Activated CD8-positive, alpha-beta memory T cell treated with anti-CD3 and anti-CD28 coated beads, Interleukin-2, amount 50 U/mL, for 24 hours (primary cell): ENCODE measurements around the gene GGCX.
"Not testable (repeated sequence)": the region's sequence is repeated elsewhere in the genome, so short reads cannot be mapped to it uniquely, and the experiment has no call there.

ENCODE experiments used
- DNase-seq: peaks from one replicate; pipeline ENCODE4 v3.0.0-alpha.2; 2020; ENCODE audit errors: extremely low read depth

GGCX gene

DNA sequence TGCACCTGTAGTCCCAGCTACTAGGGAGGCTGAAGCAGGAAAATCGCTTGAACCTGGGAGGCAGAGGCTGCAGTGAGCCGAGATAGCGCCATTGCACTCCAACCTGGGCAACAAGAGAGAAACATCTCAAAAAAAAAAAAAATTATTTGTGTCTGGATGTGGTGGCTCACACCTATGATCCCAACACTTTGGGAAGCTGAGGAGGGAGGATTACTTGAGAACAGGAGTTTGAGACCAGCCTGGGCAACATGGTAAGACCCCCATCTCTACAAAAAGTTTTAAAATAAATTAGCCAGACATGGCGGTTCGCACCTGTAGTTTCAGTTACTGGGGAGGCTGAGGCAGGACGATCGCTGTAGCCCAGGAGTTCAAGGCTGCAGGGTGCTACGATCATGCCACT is 14.4 kb upstream of the GGCX start:
- no peak for DNase-seq

DNA sequence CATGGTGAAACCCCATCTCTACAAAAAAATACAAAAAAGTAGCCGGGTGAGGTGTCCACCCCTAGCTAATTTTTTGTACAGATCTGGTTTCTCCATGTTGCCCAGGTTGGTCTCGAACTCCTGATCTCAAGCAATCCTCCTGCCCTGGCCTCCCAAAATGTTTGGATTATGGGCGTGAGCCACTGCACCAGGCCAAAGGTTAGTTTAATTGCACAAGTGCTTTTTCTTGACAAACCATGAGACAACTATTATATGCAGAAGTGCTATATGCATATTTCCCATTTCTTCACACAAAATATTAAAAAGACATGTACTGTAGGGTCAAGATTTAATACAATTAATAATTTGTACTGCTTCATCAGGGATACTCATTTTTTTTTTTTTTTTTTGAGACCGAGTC is 5.0 kb upstream of the GGCX start:
- no peak for DNase-seq

DNA sequence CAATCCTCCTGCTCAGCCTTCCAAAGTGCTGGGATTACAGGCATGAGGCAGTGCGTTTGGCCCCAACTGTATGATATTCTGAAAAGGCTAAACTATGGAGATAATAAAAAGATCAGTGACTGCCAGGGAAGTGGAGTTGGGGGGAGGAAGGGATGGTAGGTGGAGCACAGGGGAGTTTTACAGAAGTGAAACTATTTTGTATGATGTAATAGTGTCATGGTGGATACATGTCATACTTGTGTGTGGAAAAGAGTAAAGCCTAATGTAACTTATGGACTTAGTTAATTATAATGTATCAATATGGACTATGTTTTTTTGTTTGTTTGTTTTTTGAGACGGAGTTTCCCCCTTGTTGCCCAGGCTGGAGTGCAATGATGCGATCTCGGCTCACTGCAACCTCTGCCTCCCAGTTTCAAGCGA is 2.9 kb upstream of the GGCX start:
- no peak for DNase-seq

DNA sequence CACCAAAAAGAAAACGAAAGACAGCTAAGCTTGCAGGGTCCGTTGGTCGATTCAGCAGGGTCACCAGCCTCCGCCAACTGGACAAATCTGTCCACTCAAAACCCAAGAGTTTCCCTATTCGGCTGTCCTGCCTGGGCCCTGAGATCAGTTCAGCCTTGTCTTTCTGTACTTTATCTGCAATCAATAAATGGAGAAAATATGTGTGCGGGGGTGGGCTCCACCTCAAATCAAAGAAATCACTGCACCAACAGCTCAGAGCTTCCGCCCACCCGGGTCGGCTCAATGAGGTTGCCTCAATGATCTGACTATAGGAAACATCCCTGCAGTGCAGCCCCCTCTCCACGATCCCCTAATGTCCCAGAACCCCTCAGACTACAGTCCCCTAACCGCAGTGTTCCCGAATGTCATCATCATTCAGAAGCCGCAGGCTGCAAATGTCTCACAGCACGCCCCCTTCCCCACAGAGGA is 447 bp downstream of the GGCX start:
- no peak for DNase-seq

DNA sequence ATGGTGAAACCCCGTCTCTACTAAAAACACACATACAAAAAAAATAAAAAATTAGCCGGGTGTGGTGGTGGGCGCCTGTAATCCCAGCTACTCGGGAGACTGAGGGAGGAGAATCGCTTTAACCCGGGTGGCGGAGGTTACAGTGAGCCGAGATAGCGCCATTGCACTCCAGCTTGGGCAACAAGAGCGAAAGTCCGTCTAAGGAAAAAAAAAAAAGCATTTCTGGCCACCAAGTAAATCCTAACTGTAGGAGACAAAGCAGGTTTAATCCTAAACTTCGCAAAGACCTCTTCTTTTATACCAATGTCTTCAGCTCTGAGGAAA is 928 bp downstream of the GGCX start:
- DNase-seq, result not testable (repeated sequence)

DNA sequence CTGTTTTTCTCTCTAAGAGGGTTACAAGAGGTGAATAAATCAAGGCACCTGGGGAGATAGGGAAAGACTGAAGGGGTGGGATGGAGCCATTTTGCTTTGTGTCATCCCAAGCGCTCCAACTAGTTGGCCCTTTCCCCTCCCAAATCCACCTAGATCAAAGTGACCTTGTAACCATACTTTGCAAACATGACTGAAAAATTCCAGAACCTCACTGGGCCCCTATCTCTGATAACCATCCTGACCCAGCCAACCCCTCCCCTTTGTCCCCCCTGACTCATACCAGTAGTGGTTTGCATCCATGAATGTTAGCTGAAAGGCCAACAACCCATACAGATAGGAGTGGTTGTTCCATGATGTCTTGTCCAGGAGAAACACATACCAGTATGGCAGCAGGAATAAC is 3.1 kb downstream of the GGCX start:
- DNase-seq, result no peak

DNA sequence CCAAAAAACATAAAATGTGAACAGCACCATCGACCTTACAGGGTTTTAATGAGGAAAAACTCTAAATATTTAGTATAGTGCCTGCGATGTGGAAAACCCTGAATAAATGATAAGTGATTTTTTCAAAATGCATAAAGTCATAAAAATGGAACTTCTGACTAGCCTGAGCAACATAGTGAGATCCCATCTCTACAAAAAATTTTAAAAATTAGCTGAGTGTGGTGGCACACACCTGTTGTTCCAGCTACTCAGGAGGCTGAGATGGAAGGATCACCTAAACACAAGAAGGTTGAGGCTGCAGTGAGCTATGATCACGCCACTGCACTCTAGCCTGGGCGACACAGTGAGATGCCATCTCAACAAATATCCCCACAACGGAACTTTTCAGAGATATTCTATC is 4.2 kb downstream of the GGCX start:
- DNase-seq, result no peak

DNA sequence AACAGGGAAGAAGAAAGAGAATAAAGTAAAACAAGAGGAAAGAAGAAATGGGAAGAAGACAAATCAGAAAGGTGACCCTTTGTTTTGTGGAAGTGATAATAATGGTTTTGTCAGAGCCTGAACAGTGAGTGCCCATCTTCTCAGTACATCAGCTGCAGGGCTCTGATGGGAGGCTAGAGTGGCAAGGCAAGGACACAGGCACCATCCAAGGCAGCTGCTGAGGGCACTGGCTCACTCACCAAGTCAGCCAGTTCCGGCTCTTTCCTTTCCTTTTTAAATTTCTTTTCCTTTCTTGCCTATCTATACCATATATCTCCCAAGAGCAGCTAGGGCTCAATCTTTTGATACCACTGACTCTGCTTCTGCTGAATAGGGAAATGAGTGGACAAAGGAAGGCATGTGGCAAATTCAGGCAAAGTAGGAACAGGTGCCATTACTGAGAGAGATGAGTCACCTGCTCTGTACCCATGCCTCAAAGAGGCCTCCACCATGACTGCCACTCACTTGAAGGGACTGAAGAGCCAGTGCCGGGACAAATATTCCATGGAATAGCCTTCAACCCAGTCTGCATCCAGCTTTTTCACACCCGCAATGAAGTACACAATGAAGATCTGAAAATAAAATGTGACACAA is 6.2 kb downstream of the GGCX start:
- no peak for DNase-seq

DNA sequence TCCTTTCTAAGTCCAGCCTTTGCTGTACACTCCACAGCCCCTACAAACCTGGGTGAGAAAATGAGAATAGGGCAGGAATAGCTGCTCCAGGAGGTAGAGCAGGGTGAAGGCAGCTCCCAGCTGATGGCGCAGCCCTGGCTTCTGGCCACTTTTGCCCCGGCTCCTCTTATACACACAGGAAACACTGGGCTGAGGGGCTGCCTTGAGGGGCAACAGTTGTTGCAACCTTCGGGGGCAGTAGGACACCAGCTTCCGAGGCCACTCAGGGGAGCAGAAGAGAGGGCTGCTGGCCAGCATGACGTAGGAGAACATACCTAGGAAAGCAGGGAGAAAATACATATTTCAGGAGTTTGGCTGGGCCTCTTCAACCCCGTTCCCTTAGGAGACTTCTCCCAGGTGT is 8.1 kb downstream of the GGCX start:
- no peak for DNase-seq

DNA sequence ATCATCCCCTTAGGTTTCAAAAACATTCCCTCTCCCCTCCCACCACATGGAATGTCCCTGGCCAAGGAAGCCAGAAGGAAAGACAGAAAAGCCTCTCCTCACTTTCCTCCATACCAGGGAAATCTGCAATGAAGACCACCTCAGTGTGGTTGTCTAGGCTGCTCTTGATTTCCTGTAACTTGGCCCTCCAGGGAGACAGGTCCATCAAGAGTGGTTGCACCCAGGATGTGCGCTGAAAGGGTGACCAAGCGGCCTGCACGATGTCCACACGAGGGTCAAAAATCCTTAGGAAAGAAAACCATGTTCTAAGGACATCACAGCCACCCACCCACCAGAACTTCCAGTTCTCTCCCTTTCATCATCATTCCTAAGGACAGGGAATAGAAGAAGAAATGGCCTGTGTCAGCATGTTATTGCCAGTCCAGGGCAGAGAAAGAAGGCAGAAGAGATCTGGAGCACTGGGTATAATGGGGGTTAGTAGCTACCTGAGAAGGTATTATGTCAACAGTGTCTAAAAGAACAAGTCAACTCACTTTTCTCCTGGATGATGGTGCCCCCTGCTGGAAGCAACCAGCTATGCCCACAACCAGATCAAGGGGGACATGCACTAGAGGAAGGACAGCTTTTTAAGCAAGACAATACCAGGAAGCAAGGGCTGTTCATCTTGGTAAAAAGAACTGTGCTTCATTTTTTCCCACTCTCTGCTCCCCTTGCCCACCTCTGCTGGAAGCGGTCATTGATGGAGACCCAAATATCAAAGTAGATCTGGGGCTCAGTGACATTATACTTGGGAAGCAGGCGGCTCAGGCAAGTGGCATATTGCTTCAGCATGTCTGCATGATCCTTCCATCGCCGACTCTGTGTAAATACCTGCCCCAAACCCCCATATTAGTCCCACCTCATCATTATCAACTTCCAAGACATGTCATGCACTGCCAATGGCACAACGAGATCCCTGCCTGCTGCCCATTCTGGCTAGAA is 9.3 kb downstream of the GGCX start:
- peak; percentile 66 for DNase-seq

DNA sequence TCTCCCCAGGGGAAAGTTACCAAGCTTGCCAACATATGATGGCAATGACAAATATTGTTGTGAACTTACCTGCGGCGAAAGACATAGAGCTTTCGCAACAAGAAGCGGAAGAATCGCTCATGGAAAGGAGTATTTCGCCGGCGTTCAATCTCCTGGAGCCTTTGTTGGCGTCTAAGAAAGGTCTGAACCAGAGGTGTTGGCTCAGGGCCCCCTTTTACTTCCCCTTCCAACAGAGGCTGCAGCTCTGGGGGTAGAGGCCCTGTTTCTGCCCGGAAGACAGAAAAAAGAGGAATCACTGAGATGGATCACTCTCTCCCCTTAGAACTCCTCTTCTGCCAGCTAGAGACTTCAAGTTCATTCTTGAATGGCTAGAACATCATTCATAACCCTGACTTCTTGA is 10.8 kb downstream of the GGCX start:
- DNase-seq, result no peak

DNA sequence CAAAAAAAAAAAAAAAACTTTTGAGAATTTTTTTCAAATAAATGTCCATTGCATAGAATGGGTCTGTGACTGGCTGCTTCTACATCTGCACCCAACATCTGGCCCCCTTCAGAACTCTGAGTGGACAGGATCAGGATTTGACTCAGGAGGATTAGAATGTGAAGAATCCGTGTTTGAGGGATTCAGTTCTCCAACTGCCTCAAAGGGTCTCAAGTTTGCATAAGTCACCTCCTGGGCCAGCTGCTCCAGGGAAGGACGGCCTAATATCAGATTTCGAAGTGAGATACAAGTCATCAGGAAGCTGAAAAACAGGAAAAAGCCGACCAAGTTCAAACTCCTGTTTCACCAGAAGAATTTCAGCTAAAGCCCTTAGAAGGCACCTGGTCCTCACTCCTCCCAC is 11.5 kb downstream of the GGCX start:
- no peak for DNase-seq

DNA sequence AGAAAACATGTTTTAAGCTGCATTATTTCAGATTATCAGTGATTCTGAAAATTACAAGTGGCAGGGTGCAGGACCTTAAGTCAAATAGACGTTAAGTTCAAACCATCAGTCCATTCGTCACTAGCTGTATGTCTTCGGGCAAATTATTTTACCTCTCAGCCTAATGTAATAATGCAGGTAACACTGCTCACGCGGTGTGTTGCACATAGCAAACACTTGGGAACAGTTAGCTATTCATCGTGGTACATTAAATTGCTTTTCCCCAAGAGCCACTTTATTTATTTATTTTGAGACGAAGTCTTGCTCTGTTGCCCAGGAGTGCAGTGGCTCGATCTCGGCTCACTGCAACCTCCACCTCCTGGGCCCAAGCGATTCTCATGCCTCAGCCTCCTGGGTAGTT is 12.2 kb downstream of the GGCX start:
- DNase-seq, result no peak

DNA sequence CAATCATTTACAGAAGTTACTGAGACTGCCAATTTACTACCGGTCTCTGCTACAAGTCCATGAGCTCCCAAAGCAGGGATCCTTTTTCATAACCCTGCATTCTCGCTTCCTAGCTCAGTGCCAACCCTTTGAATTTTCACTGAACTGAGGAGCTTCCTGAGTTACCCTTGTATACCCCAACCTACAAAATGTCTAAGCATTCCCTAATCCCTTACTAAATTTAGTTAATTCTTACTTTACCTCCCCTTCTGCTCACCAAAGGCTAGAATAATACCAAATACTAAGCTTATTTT is 12.7 kb downstream of the GGCX start:
- DNase-seq, result no peak

DNA sequence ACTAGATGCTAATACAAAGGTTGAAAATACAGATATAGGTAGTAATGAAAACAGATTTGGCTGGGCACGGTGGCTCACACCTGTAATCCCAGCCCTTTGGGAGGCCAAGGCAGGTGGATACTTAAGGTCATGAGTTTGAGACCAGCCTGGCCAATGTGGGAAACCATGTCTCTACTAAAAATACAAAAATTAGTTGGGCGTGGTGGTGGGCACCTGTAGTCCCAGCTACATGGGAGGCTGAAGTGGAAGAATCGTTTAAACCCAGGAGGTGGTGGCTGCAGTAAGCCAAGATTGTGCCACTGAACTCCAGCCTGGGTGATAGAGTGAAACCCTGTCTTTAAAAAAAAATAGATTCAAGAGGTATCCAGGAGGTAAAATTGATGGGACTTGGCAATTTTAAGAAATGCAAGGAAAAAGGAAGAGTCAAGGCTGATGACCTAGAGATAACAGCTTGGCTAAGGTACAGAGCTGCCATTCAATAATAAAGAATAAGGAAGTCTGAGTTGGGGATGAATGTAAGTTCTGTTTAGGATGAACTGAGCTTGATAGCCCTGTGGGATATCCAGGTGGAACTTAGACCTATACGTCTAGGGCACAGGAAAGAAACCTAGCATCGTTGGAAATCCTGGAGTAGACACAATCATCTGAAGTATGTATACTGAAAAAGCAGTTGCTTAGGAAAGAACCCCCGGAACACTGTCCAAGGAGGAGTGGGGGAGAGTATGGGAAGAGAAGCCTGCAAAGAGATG is 13.3 kb downstream of the GGCX start:
- DNase-seq, result no peak

DNA sequence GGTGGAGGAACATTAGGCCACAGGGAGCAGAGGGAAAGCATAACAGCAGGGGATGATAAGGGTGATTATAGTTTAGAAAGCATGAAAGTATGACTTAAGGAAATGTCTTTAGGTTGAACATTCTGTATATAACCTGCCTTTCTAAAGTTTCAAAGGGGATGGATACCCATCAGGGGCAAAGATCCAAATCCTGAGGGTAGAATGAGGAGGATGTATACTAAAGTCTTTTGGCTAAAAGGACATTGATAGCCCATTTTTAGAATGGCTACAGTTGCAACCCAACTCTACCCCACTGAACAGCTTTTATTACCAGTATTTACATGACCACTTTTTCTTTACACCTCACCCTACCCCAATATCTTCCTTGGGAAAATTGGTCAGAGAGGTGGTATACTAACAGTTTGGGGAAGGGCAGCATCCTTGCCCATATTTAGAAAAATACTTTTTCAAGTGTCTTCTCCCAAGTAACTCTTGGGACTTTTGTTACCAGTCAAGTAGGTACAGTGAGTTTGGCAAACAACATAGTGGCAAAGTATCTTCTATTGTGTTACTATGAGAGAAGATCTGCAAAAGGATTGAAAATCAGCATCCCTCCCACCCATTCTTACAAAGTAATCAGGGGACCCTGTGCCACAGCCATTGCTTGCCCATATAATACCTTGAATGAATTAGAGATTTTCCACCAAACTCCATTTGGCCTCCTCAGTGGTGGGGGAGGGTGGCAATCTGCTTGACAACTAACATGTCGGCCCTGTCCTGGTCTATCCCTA is 14.0 kb downstream of the GGCX start:
- DNase-seq, result no peak

DNA sequence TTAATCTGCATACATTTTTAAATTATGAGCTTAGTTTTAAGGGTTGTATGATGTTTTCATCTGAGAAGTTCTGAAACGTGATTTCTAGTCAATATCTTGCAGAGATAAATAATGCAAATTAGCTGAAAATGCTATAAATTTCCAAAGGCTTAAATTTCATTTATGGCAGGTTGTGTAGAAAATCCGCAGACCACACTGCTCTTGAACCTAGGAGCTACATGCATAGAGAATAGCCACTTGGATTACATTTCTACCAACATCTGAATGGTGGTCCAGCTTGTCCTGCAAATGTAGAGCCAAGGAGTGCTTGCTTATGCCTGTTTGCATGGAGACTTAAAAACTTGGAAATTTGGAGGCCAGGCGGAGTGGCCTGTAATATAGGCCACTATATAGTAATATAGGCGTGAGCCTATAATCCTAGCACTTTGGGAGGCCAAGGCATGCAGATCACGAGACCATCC is 15.5 kb downstream of the GGCX start:
- DNase-seq, result no peak

DNA sequence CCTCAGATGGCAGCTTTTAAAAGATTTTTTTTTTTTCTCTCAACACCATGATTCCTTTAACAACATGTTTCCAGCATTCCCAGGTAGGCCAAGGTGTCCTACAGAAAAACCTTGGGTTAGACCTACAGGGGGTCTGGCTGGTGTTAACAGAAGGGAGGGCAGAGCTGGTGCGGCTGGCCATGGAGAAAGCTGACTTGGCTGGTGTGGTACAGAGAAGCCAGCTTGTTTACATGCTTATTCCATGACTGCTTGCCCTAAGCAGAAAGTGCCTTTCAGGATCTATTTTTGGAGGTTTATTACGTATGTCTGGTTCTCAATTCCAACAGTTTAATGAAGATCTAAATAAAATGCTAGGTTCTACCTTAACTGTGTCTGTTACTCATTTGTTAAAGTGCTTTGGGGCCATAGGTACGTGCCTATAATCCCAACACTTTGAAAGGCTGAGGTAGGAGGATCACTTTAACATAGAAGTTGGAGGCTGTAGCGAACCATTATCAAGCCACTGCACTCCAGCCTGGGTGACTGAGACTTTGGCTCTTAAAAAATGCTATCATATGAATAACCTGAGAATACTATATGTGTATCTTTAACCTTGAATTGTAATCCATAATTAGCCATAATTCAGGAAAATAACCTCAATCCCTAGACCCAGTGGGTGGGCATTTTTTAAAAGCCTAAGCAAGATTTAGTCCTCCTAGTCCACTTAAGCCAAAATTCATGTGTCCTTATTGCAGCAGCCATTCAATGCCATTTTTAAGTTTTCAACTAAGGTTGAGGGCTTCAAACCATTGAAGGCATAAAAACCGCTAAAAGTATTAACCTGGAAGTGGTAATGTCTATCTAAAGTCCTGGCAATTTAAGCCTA is 16.1 kb downstream of the GGCX start:
- DNase-seq, result not testable (repeated sequence)

DNA sequence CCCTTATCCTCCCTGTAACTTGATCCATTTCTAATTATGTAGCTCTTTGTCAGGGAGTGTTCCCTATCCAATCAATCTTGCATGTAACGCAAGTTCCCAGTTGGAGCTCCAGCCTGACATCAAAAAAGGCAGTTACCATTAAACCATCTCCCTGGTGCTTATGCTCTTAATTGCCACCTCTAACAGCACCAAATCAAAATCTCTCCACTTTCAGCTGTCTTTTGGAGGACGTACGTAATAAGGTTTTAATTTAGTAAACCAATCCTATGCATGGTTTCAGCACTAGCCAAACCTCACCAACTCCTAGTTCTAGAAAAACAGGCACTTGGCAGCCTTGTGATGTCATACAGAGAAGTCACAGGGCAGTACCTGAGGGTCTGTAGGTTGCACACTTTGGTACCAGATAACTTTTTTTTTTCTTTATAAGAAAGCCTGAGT is 17.0 kb downstream of the GGCX start:
- DNase-seq, result not testable (repeated sequence)

DNA sequence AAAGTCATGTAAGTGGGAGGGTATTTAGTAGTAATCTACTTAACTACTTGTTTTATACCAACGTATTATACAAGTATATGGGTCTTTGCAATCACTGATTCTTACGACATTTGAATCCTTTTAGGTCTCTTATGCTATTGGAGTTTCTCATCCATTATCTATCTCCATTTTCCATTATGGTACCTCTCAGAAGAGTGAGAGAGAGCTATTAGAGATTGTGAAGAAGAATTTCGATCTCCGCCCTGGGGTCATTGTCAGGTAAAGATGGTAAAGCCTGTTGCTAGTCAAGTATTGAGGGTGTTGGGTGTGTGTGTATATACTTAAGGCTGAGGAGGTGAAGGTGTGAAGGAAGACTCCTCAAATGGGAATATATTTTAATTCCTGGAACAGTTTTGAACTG is 18.5 kb downstream of the GGCX start:
- no peak for DNase-seq
